IMR-90 (cell line): ENCODE data around the gene ANKRD44. TPM values are rescaled to one million over a fixed set of nuclear protein-coding genes. Genes with fewer than 3 reads are reported as not detected.

Experiments
- ATAC-seq: fragments of 200-7000 bp; cut with Tn5 transposase; 2 replicates; pipeline ENCODE4 v1.9.1; 2020; ENCODE audit warnings: low read depth, mild to moderate bottlenecking, moderate library complexity
- BruUV-seq: library from RNA; stranded (reverse); fragments of 400-500 nt; replicated peaks from 2 replicates; lab custom pipeline; 2021; lab: Mats Ljungman, UMichigan
- CTCF ChIA-PET: fragments of 300-600 bp; formaldehyde crosslinking; extraction: SDS; loops from one replicate; lab custom pipeline; 2021; ENCODE audit warnings: antibody characterized with exemption; lab: Yijun Ruan, JAX
- POLR2A ChIA-PET: fragments of 300-600 bp; sonication (Branson Sonifier 250); formaldehyde crosslinking; loops from one replicate; lab custom pipeline; 2022; ENCODE audit warnings: antibody characterized with exemption; ENCODE audit not compliant: unreplicated experiment; lab: Charles Lee
- DNase-seq: peaks from one replicate; pipeline ENCODE4 v3.0.0; 2013
- H2AFZ ChIP-seq: replicated peaks from 2 replicates; pipeline ENCODE3; 2013; ENCODE audit warnings: low read length, mild to moderate bottlenecking; ENCODE audit not compliant: poor library complexity
- H2AK5ac ChIP-seq: 2 replicates; pipeline ENCODE4 v1.6.1; 2013; ENCODE audit warnings: low read depth, low read length, inconsistent platforms
- H2AK9ac ChIP-seq: replicated peaks from 2 replicates; pipeline ENCODE3; 2013; ENCODE audit warnings: mild to moderate bottlenecking, low read depth, low read length, moderate library complexity; ENCODE audit not compliant: poor library complexity
- H2BK120ac ChIP-seq: 2 replicates; pipeline ENCODE4 v1.6.1; 2013; ENCODE audit warnings: low read depth, low read length, inconsistent platforms
- H2BK15ac ChIP-seq: 3 replicates; pipeline ENCODE4 v1.6.1; 2013; ENCODE audit warnings: low read depth, low read length, inconsistent platforms
- H2BK20ac ChIP-seq: 2 replicates; pipeline ENCODE4 v1.6.1; 2013; ENCODE audit warnings: low read depth, mild to moderate bottlenecking, inconsistent platforms, low read length, moderate library complexity
- H2BK5ac ChIP-seq: 2 replicates; pipeline ENCODE4 v1.6.1; 2013; ENCODE audit warnings: mild to moderate bottlenecking, low read depth, low read length, inconsistent platforms; ENCODE audit not compliant: poor library complexity, severe bottlenecking
- H3K14ac ChIP-seq: replicated peaks from 2 replicates; pipeline ENCODE4 v1.6.1; 2013; ENCODE audit warnings: low read depth, low read length, inconsistent platforms
- H3K18ac ChIP-seq: 2 replicates; pipeline ENCODE4 v1.6.1; 2013; ENCODE audit warnings: low read depth, low read length, control low read depth
- H3K23ac ChIP-seq: 2 replicates; pipeline ENCODE4 v1.6.1; 2013; ENCODE audit warnings: low read depth, low read length, inconsistent platforms
- H3K27ac ChIP-seq: 2 replicates; pipeline ENCODE4 v1.5.1; 2013; ENCODE audit warnings: mild to moderate bottlenecking, control low read depth, low read length; ENCODE audit not compliant: insufficient read depth
- H3K27me3 ChIP-seq: 2 replicates; pipeline ENCODE4 v1.6.1; 2013; ENCODE audit warnings: low read length; ENCODE audit not compliant: control insufficient read depth, insufficient read depth
- H3K36me3 ChIP-seq: 2 replicates; pipeline ENCODE4 v1.6.1; 2013; ENCODE audit warnings: low read length, mixed read lengths; ENCODE audit not compliant: control insufficient read depth, insufficient read depth
- H3K4ac ChIP-seq: 2 replicates; pipeline ENCODE4 v1.6.1; 2013; ENCODE audit warnings: low read depth, low read length, inconsistent platforms
- H3K4me1 ChIP-seq: 2 replicates; pipeline ENCODE4 v1.6.1; 2013; ENCODE audit warnings: low read length, mixed read lengths; ENCODE audit not compliant: control insufficient read depth, insufficient read depth
- H3K4me2 ChIP-seq: 2 replicates; pipeline ENCODE4 v1.6.1; 2013; ENCODE audit warnings: low read depth, mild to moderate bottlenecking, control low read depth, low read length, moderate library complexity
- H3K4me3 ChIP-seq: 2 replicates; pipeline ENCODE4 v1.5.1; 2013; ENCODE audit warnings: low read depth, mild to moderate bottlenecking, control low read depth, low read length, moderate library complexity; ENCODE audit not compliant: insufficient read depth
- H3K56ac ChIP-seq: 2 replicates; pipeline ENCODE4 v1.6.1; 2013; ENCODE audit warnings: low read length, inconsistent platforms; ENCODE audit not compliant: insufficient read depth; ENCODE audit errors: extremely low read depth
- H3K79me1 ChIP-seq, 2 experiments: 2 replicates each; pipeline ENCODE4 v1.6.1; 2013; ENCODE audit warnings: low read length in 2 of 2, inconsistent platforms in 1 of 2, low read depth in 1 of 2
- H3K9ac ChIP-seq: 2 replicates; pipeline ENCODE4 v1.6.1; 2013; ENCODE audit warnings: low read depth, low read length, control low read depth
- H3K9me1 ChIP-seq: 2 replicates; pipeline ENCODE4 v1.6.1; 2013; ENCODE audit warnings: low read length, inconsistent platforms; ENCODE audit not compliant: insufficient read depth
- H3K9me3 ChIP-seq: 2 replicates; pipeline ENCODE4 v1.6.1; 2013; ENCODE audit warnings: low read length; ENCODE audit not compliant: control insufficient read depth, insufficient read depth
- H4K20me1 ChIP-seq: 2 replicates; pipeline ENCODE4 v1.6.1; 2013; ENCODE audit warnings: low read length, inconsistent platforms; ENCODE audit not compliant: insufficient read depth
- H4K5ac ChIP-seq: 2 replicates; pipeline ENCODE4 v1.6.1; 2013; ENCODE audit warnings: mild to moderate bottlenecking, low read depth, low read length, control low read depth
- H4K8ac ChIP-seq, 2 experiments: 2 replicates each; pipeline ENCODE4 v1.6.1; 2013; ENCODE audit warnings: low read depth in 2 of 2, low read length in 2 of 2, control low read depth in 1 of 2, inconsistent platforms in 1 of 2
- H4K91ac ChIP-seq: 2 replicates; pipeline ENCODE4 v1.6.1; 2013; ENCODE audit warnings: low read depth, low read length, inconsistent platforms; ENCODE audit not compliant: insufficient read depth
- BHLHE40 ChIP-seq: fragments of 150-350 bp; IDR thresholded peaks from 2 replicates; pipeline ENCODE4 v1.6.1; 2016; ENCODE audit warnings: mild to moderate bottlenecking, low read depth, low read length
- CTCF ChIP-seq: conservative IDR thresholded peaks from 2 replicates; pipeline ENCODE4 v1.5.1; 2012; ENCODE audit warnings: mild to moderate bottlenecking, low read depth, low read length, improper control_type of control experiment
- FOS ChIP-seq: fragments of 150-350 bp; IDR thresholded peaks from 2 replicates; pipeline ENCODE4 v1.6.1; 2016; ENCODE audit warnings: low read depth, low read length
- MAFK ChIP-seq: IDR thresholded peaks from 2 replicates; pipeline ENCODE4 v1.6.1; 2012; ENCODE audit warnings: low read depth, low read length, improper control_type of control experiment
- MXI1 ChIP-seq: IDR thresholded peaks from 2 replicates; pipeline ENCODE4 v1.6.1; 2012; ENCODE audit warnings: low read depth, mild to moderate bottlenecking, low read length, moderate library complexity, borderline replicate concordance
- NFE2L2 ChIP-seq: fragments of 150-350 bp; IDR thresholded peaks from 2 replicates; pipeline ENCODE4 v1.6.1; 2016; ENCODE audit warnings: low read depth, mild to moderate bottlenecking, low read length
- RCOR1 ChIP-seq: IDR thresholded peaks from 2 replicates; pipeline ENCODE4 v1.6.1; 2012; ENCODE audit warnings: mild to moderate bottlenecking, low read length, improper control_type of control experiment; ENCODE audit not compliant: insufficient replicate concordance
- RFX5 ChIP-seq: IDR thresholded peaks from 2 replicates; pipeline ENCODE4 v1.8.0; 2012; ENCODE audit warnings: low read depth, mild to moderate bottlenecking, low read length, moderate library complexity
- SMC3 ChIP-seq: fragments of 150-350 bp; IDR thresholded peaks from 2 replicates; pipeline ENCODE4 v1.6.1; 2016; ENCODE audit warnings: low read depth, mild to moderate bottlenecking, antibody characterized with exemption, low read length, moderate library complexity
- WGBS, 2 experiments: methylation state at CpG; one replicate each; pipeline versions ENCODE4 v1.1.5 to v1.1.7; 2013; ENCODE audit warnings: missing lambda C conversion rate in 2 of 2; ENCODE audit not compliant: insufficient read length in 1 of 2; ENCODE audit errors: extremely low coverage in 2 of 2; 5-methylcytosine and 5-hydroxymethylcytosine counted together
- dilution Hi-C: fragments of 300-500 bp; cut with HindIII; formaldehyde crosslinking; loops from one replicate; pipeline ENCODE4 v1.14.3; 2018; ENCODE audit warnings: low sequenced_read_pairs; ENCODE audit not compliant: unreplicated experiment
- in situ Hi-C: fragments of 300-500 bp; cut with MboI; formaldehyde crosslinking; loops from 3 replicates; pipeline ENCODE4 v1.14.3; 2019; ENCODE audit warnings: low sequenced_read_pairs, inconsistent platforms, mixed read lengths
- intact Hi-C: fragments of 100-400 bp; cut with micrococcal nuclease; formaldehyde crosslinking; loops from 2 replicates; pipeline ENCODE4 v1.10.0; 2022
- polyA plus RNA-seq, 3 experiments: library from polyadenylated mRNA; depleted of rRNA; stranded (reverse); fragments of >200 nt; gene quantifications; 2 replicates each; pipeline ENCODE4 v1.2.3, GENCODE V29; 2012; ENCODE audit warnings: low replicate concordance in 1 of 3
- total RNA-seq: library from RNA; depleted of rRNA; stranded (reverse); fragments of >200 nt; gene quantifications from 2 replicates; pipeline ENCODE4 v1.2.3, GENCODE V29; 2012
- TF ChIP-seq, protein P1 (sequence below): fragments of 150-350 bp; IDR thresholded peaks from 2 replicates; pipeline ENCODE4 v1.6.1; 2017; ENCODE audit warnings: mild to moderate bottlenecking, antibody characterized with exemption, low read length, low read depth

The ANKRD44 gene
- total and polyA plus RNA-seq, 2 of the 4 experiments (the other 2 are of a cell fraction) = 5.2 to 15.6 TPM

DNA sequence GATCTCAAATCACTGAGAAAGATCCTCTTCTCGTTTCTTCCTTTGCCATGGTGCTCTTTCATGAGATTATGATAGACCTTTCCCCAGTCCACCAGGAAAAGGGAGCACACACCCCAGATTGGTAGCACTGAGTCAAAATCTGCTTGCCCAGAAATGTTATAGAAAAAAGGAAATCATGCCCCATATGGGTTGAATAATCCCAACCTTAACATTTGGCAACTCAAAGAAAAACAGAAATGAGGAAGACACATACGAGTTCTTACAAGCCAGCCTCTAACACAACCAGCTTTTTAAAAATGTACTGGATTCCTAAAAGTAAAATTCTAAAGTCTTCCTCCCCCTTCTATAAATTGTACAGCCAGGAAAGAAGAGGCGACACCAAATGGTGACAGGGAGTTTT lies 103.0 kb downstream of the ANKRD44 start:
- ATAC-seq (no peak), DNase-seq (no peak)
- Histone ChIP-seq H2BK20ac (no peak overlapping the region), H2AK5ac (no peak overlapping the region), H4K91ac (no peak overlapping the region), H3K23ac (no peak overlapping the region), H2BK120ac (no peak overlapping the region), H2AK9ac (no peak overlapping the region), H4K20me1 (no peaks in the 10 kb centered on the region), H3K27ac (no peak overlapping the region), H3K4me2 (no peak overlapping the region), H2AFZ (no peak overlapping the region), H3K14ac (0 out of 2 replicates have a peak overlapping the region, but pooled peaks have one; percentile 63), H3K9ac (no peak overlapping the region), H2BK15ac (no peak overlapping the region), H3K56ac (no peak overlapping the region), H3K4me1 (peaks cover 8% of the 10 kb centered on the region), H3K18ac (no peak overlapping the region), H4K5ac (no peak overlapping the region), H3K36me3 (no peaks in the 10 kb centered on the region), H3K4me3 (no peak overlapping the region), H3K27me3 (no peaks in the 10 kb centered on the region), H4K8ac (no peak overlapping the region), H3K4ac (no peak overlapping the region), H3K79me1 (peaks cover 0 to 13% of the 10 kb centered on the region in 2 experiments; a peak in 1 of 4 replicates), H3K9me3 (no peaks in the 10 kb centered on the region), H2BK5ac (no peak overlapping the region), H3K9me1 (peaks cover 16% of the 10 kb centered on the region)
- BruUV-seq = no TSS peak
- ChIA-PET CTCF (no interaction called here), POLR2A (no interaction called here)
- WGBS, 2 experiments = no CpG with 5 or more reads among the region's 3 CpGs
- in situ Hi-C loops = no loop called here
- dilution Hi-C loops = no loop called here
- no peak for TF ChIP-seq NFE2L2
- TF ChIP-seq RCOR1 = no peak
- TF ChIP-seq MAFK = no peak
- no peak for TF ChIP-seq MXI1
- TF ChIP-seq RFX5 = no peak
- no peak for TF ChIP-seq SMC3
- no peak for TF ChIP-seq BHLHE40
- TF ChIP-seq CTCF = no peak
- TF ChIP-seq, protein P1, sequence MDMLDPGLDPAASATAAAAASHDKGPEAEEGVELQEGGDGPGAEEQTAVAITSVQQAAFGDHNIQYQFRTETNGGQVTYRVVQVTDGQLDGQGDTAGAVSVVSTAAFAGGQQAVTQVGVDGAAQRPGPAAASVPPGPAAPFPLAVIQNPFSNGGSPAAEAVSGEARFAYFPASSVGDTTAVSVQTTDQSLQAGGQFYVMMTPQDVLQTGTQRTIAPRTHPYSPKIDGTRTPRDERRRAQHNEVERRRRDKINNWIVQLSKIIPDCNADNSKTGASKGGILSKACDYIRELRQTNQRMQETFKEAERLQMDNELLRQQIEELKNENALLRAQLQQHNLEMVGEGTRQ = no peak
- no peak for TF ChIP-seq FOS
- intact Hi-C loops = no loop called here
